ENCODE results near the gene ZNF311. TPM values are rescaled to one million over a fixed set of nuclear protein-coding genes. Genes with fewer than 3 reads are reported as not detected.

Gene ZNF311
- total and polyA plus RNA-seq, 2 of the 13 experiments (the other 11 are each of a cell fraction or from before 2014, with no cell fraction given), result not detected

DNA sequence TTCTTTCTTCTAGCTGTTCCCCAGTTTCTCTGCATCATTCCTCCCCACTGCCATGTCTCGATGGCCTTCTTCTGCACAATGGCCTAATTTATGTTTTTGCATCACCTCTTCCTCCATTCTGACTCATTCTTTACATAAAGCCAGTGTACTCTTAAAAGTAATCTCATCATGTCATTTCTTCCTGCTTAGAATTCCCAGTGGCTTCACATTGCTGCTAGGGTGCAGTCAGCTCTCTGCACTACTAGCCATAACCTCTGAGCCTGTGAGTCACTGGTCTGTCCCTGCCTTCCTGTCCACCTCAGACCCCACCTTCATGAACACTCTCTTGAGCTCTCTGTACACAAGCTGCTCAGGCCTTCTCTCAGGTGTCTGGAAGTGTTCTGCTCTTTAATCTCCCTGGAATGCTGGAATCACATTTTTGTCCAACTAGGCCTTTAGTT lies 57.3 kb downstream of the ZNF311 start (continued):
- TF ChIP-seq ZBTB8A (CRISPR knock-in tag; IDR thresholded peaks at IDR 0.05; ENCODE audit: borderline replicate concordance, low read depth), result no peak
- no peak for TF ChIP-seq ZNF598 (CRISPR knock-in tag; IDR thresholded peaks at IDR 0.05; ENCODE audit: borderline replicate concordance)
- no peak for TF ChIP-seq SRSF1 (optimal IDR thresholded peaks at IDR 0.05; ENCODE audit: low read depth, low read length)
- TF ChIP-seq NFATC3 (CRISPR knock-in tag; IDR thresholded peaks at IDR 0.05), result no peak
- TF ChIP-seq MTA3 (CRISPR knock-in tag; IDR thresholded peaks at IDR 0.05), result no peak
- no peak for TF ChIP-seq MBNL3 (CRISPR knock-in tag; conservative IDR thresholded peaks at IDR 0.05)
- TF ChIP-seq PLSCR1 (CRISPR knock-in tag; IDR thresholded peaks at IDR 0.05; ENCODE audit: borderline replicate concordance), result no peak
- no peak for TF ChIP-seq SPEN (CRISPR knock-in tag; IDR thresholded peaks at IDR 0.05; ENCODE audit: low read depth)
- TF ChIP-seq HDAC6 (IDR thresholded peaks at IDR 0.05; ENCODE audit: low read depth, low read length), result no peak
- TF ChIP-seq RCOR2 (CRISPR knock-in tag; IDR thresholded peaks at IDR 0.05), result no peak
- no peak for TF ChIP-seq SUZ12 (IDR thresholded peaks at IDR 0.05; ENCODE audit: low read depth, low read length)
- peak; percentile 57; the same call in 1 of the 2 replicates for TF ChIP-seq PITX1 (CRISPR knock-in tag; IDR thresholded peaks at IDR 0.05)
- TF ChIP-seq ZNF263 (CRISPR knock-in tag; IDR thresholded peaks at IDR 0.05), result no peak
- TF ChIP-seq SP2 (CRISPR knock-in tag; IDR thresholded peaks at IDR 0.05), result no peak
- no peak for TF ChIP-seq BORCS8-MEF2B (CRISPR knock-in tag; IDR thresholded peaks at IDR 0.05)
- TF ChIP-seq, protein P1, sequence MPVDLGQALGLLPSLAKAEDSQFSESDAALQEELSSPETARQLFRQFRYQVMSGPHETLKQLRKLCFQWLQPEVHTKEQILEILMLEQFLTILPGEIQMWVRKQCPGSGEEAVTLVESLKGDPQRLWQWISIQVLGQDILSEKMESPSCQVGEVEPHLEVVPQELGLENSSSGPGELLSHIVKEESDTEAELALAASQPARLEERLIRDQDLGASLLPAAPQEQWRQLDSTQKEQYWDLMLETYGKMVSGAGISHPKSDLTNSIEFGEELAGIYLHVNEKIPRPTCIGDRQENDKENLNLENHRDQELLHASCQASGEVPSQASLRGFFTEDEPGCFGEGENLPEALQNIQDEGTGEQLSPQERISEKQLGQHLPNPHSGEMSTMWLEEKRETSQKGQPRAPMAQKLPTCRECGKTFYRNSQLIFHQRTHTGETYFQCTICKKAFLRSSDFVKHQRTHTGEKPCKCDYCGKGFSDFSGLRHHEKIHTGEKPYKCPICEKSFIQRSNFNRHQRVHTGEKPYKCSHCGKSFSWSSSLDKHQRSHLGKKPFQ (CRISPR knock-in tag; IDR thresholded peaks at IDR 0.05; ENCODE audit: insufficient replicate concordance), result no peak
- no peak for TF ChIP-seq FOXM1 (CRISPR knock-in tag; IDR thresholded peaks at IDR 0.05)
- TF ChIP-seq TBL1XR1 (IDR thresholded peaks at IDR 0.05; ENCODE audit: borderline replicate concordance, low read length, partially characterized antibody), result no peak
- no peak for TF ChIP-seq ZNF816 (CRISPR knock-in tag; IDR thresholded peaks at IDR 0.05; ENCODE audit: borderline replicate concordance)
- TF ChIP-seq CHD2 (IDR thresholded peaks at IDR 0.05; ENCODE audit: low read depth, low read length), result no peak
- TF ChIP-seq, protein P2, sequence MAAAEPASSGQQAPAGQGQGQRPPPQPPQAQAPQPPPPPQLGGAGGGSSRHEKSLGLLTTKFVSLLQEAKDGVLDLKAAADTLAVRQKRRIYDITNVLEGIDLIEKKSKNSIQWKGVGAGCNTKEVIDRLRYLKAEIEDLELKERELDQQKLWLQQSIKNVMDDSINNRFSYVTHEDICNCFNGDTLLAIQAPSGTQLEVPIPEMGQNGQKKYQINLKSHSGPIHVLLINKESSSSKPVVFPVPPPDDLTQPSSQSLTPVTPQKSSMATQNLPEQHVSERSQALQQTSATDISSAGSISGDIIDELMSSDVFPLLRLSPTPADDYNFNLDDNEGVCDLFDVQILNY (CRISPR knock-in tag; conservative IDR thresholded peaks at IDR 0.05), result no peak
- TF ChIP-seq ZNF879 (CRISPR knock-in tag; IDR thresholded peaks at IDR 0.05), result no peak
- no peak for TF ChIP-seq ADNP (CRISPR knock-in tag; IDR thresholded peaks at IDR 0.05)
- TF ChIP-seq POGZ (CRISPR knock-in tag; IDR thresholded peaks at IDR 0.05), result no peak
- no peak for TF ChIP-seq TFE3 (CRISPR knock-in tag; IDR thresholded peaks at IDR 0.05)
- TF ChIP-seq, protein P3, sequence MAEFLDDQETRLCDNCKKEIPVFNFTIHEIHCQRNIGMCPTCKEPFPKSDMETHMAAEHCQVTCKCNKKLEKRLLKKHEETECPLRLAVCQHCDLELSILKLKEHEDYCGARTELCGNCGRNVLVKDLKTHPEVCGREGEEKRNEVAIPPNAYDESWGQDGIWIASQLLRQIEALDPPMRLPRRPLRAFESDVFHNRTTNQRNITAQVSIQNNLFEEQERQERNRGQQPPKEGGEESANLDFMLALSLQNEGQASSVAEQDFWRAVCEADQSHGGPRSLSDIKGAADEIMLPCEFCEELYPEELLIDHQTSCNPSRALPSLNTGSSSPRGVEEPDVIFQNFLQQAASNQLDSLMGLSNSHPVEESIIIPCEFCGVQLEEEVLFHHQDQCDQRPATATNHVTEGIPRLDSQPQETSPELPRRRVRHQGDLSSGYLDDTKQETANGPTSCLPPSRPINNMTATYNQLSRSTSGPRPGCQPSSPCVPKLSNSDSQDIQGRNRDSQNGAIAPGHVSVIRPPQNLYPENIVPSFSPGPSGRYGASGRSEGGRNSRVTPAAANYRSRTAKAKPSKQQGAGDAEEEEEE (CRISPR knock-in tag; IDR thresholded peaks at IDR 0.05; ENCODE audit: borderline replicate concordance), result no peak
- TF ChIP-seq PPARG (CRISPR knock-in tag; conservative IDR thresholded peaks at IDR 0.05), result peak; percentile 60
